ENCODE measurements around the gene KMO. TPM values are rescaled to one million over a fixed set of nuclear protein-coding genes. Genes with fewer than 3 reads are reported as not detected.

Gene KMO
- total and polyA plus RNA-seq, 2 of the 8 experiments (the other 6 are each of a cell fraction or from before 2014, with no cell fraction given), result not detected

GRCh38 chr1:241485554-241485992 lies 46.6 kb upstream of the KMO start (continued):
- TF ChIP-seq SIN3A (conservative IDR thresholded peaks at IDR 0.05 in 1 of 2, IDR thresholded peaks at IDR 0.05 in 1 of 2; ENCODE audit: low read depth in 1 of 2, low read length in 2 of 2) (no peak), CHD1 (IDR thresholded peaks at IDR 0.05; ENCODE audit: low read depth, low read length) (no peak), FOSL1 (IDR thresholded peaks at IDR 0.05; ENCODE audit: insufficient read depth, low read depth, low read length) (no peak)
- TF ChIP-seq, protein P1, sequence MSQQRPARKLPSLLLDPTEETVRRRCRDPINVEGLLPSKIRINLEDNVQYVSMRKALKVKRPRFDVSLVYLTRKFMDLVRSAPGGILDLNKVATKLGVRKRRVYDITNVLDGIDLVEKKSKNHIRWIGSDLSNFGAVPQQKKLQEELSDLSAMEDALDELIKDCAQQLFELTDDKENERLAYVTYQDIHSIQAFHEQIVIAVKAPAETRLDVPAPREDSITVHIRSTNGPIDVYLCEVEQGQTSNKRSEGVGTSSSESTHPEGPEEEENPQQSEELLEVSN (IDR thresholded peaks at IDR 0.05), result 0 out of 2 replicates have a peak, but pooled peaks have one; percentile 36
